VCaP (cell line): ENCODE measurements around the gene YWHAE.
"Not testable (repeated sequence)": the region's sequence is repeated elsewhere in the genome, so short reads cannot be mapped to it uniquely, and the experiment has no call there.

Experiments
- H3K27ac ChIP-seq: fragments of 450-650 bp; 2 replicates; pipeline ENCODE4 v1.5.1; 2017
- CTCF ChIP-seq: fragments of 450-650 bp; conservative IDR thresholded peaks from 2 replicates; pipeline ENCODE4 v1.5.1; 2017; ENCODE audit warnings: mild to moderate bottlenecking, moderate library complexity

Gene YWHAE

DNA sequence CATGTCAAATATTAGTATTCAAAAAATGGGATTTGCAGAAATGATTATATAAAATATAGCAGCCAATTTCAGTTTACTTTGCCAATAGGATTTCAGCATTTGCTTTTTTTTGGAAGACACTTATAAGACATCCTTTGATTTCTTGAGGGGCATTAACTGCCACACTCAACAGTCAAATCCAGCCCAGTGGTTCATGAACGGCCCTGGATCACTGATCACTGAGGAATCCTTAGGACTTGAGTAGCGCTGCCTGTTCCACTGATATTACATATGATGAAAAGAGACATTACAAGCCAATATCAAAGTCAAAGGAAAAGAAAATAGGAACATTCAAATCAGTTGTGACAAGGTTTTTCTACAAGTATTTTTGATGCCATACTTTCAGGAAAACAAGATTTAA, 21.0 kb upstream of the YWHAE start:
- TF ChIP-seq CTCF, result no peak
- H3K27ac ChIP-seq, result no peak overlapping the region

DNA sequence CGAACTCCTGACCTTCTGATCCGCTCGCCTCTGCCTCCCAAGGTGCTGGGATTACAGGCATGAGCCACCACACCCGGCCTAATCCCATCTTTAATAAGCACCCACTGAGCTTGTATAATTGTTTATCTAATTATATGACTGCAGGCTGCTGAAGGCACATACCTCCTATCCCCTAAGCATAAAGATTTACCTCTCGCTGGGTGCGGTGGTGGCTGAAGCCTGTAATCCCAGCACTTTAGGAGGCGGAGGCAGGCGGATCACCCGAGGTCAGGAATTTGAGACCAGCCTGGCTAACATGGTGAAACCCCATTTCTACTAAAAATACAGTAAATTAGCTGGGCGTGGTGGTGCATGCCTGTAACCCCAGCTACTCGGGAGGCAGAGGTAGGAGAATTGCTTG, 20.1 kb upstream of the YWHAE start:
- no peak for TF ChIP-seq CTCF
- no peak overlapping the region for H3K27ac ChIP-seq

DNA sequence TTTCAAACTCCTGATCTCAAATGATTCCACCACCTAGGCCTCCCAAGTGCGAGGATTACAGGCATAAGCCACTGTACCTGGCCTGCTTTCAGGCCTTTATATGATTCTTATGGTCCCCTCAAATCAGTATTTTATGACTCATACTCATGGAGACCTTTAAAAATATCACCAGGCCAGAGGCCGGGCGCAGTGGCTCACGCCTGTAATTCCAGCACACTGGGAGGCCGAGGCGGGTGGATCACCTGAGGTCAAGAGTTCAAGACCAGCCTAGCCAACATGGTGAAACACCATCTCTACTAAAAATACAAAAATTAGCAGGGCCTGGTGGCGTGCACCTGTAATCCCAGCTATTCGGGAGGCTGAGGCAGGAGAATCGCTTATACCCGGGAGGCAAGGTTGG, 18.5 kb upstream of the YWHAE start:
- not testable (repeated sequence) for H3K27ac ChIP-seq

GRCh38 chr17:1416414-1416813, 16.4 kb upstream of the YWHAE start:
- no peak for TF ChIP-seq CTCF
- no peak overlapping the region for H3K27ac ChIP-seq

GRCh38 chr17:1414634-1415033, 14.6 kb upstream of the YWHAE start:
- TF ChIP-seq CTCF, result no peak
- no peak overlapping the region for H3K27ac ChIP-seq

- no peak overlapping the region for H3K27ac ChIP-seq
- no peak for TF ChIP-seq CTCF
Observed at GRCh38 chr17:1414001-1414574, 14.1 kb upstream of the YWHAE start.

DNA sequence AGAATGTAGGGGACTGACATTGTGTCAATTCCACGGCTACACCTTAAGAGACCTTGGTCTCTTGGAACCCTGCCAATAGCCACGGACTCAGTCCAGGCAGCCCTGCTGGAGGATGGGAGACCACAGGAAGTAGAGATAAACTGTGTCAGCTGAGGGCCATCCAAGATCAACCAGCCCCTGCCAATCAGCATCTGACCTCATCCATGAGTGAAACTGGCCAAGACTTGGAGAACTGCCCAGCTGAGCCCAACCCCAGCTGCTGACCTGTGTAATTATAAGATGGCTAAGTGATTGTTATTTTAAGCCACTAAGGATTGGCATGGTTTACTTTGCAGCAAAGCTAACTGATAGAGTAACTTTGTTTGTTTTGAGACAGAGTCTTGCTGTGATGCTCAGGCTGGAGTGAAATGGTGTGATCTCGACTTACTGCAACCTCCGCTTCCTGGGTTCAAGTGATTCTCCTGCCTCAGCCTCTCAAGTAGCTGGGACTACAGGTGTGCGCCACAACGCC, 13.3 kb upstream of the YWHAE start:
- TF ChIP-seq CTCF, result no peak
- H3K27ac ChIP-seq, result no peak overlapping the region

DNA sequence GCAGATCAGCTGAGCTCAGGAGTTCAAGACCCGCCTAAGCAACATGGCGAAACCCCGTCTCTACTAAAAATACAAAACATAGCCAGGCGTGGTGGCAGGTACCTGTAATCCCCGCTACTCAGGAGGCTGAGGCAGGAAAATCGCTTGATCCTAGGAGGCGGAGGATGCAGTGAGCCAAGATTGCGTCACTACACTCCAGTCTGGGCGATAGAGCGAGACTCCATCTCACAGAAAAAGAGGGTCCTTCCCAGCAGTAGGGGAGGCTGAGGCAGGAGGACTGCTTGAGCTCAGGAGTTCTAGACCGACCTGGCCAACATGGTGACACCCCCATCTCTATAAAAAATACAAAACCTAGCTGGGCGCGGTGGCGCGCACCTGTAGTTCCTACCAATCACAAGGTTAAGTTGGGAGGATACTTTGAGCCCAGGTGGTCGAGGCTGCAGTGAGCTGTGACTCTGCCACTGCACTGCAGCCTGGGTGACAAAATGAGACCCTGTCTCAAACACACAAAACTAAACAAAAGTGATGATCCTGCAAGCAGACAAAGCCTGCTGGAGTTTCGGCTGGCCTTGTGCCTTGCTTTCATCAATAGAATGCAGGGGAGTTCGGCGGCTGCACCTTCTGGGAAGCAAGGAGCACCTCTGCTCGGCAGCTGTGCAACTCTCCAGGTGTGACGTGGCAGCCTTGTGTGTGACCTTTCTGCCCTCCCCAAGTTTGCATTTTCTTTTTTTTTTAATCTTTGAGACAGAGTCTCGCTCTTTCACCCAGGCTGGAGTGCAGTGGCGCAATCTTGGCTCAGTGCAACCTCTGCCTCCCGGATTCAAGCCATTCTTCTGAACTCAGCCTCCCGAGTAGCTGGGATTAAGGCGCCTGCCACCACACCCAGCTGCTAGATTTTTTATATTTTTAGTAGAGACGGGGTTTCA, 12.4 kb upstream of the YWHAE start:
- TF ChIP-seq CTCF, result no peak
- no peak overlapping the region for H3K27ac ChIP-seq
